ENCODE measurements around the gene UBXN10. TPM values are rescaled to one million over a fixed set of nuclear protein-coding genes. Genes with fewer than 3 reads are reported as not detected.

The UBXN10 gene
- polyA plus RNA-seq (2012; ENCODE audit: low read depth, missing spikeins) = 0.08 TPM

GRCh38 chr1:20185834-20186782 is at the start of gene UBXN10, which contains the start of gene PLA2G2C:
TSS of gene UBXN10 (plus strand) at chr1:20186096. CDS start at chr1:20190562, 4,466 bp downstream.
TSS of gene PLA2G2C (minus strand) at chr1:20186518. CDS start at chr1:20177363, 9,155 bp downstream.
- FAIRE-seq (peak; percentile 74), DNase-seq (ENCODE audit: insufficient read length, low spot score) (peak; percentile 58)
- no peak for TF ChIP-seq POU2F2 (IDR thresholded peaks at IDR 0.05; ENCODE audit: low read depth, low read length)
- TF ChIP-seq SPI1 (IDR thresholded peaks at IDR 0.05; ENCODE audit: low read depth, low read length) = no peak
- no peak for TF ChIP-seq POLR2AphosphoS5 (IDR thresholded peaks at IDR 0.05; ENCODE audit: low read depth, low read length)

GRCh38 chr1:20136249-20136648 is 49.6 kb upstream of the UBXN10 start:
- TF ChIP-seq POU2F2 (IDR thresholded peaks at IDR 0.05; ENCODE audit: low read depth, low read length) = no peak
- no peak for TF ChIP-seq POLR2A (IDR thresholded peaks at IDR 0.05; ENCODE audit: low read depth, low read length)
- TF ChIP-seq TAF1 (IDR thresholded peaks at IDR 0.05; ENCODE audit: low read depth, low read length) = no peak
- TF ChIP-seq POLR2AphosphoS5 (IDR thresholded peaks at IDR 0.05; ENCODE audit: low read depth, low read length) = no peak
- TF ChIP-seq PAX5 (IDR thresholded peaks at IDR 0.05; ENCODE audit: insufficient read depth, low read length, severe bottlenecking) = no peak
- TF ChIP-seq SPI1 (IDR thresholded peaks at IDR 0.05; ENCODE audit: low read depth, low read length) = no peak
- FAIRE-seq (no peak), DNase-seq (ENCODE audit: insufficient read length, low spot score) (no peak)

GRCh38 chr1:20137055-20137454 is 48.8 kb upstream of the UBXN10 start:
- no peak for TF ChIP-seq PAX5 (IDR thresholded peaks at IDR 0.05; ENCODE audit: insufficient read depth, low read length, severe bottlenecking)
- no peak for TF ChIP-seq TAF1 (IDR thresholded peaks at IDR 0.05; ENCODE audit: low read depth, low read length)
- TF ChIP-seq POLR2AphosphoS5 (IDR thresholded peaks at IDR 0.05; ENCODE audit: low read depth, low read length) = no peak
- FAIRE-seq (no peak), DNase-seq (ENCODE audit: insufficient read length, low spot score) (no peak)

GRCh38 chr1:20137604-20138003 is 48.3 kb upstream of the UBXN10 start:
- FAIRE-seq (no peak), DNase-seq (ENCODE audit: insufficient read length, low spot score) (no peak)

GRCh38 chr1:20138346-20138745 is 47.5 kb upstream of the UBXN10 start:
- DNase-seq (ENCODE audit: insufficient read length, low spot score) (no peak), FAIRE-seq (no peak)
- TF ChIP-seq SPI1 (IDR thresholded peaks at IDR 0.05; ENCODE audit: low read depth, low read length) (no peak), POU2F2 (IDR thresholded peaks at IDR 0.05; ENCODE audit: low read depth, low read length) (no peak), TAF1 (IDR thresholded peaks at IDR 0.05; ENCODE audit: low read depth, low read length) (no peak), POLR2AphosphoS5 (IDR thresholded peaks at IDR 0.05; ENCODE audit: low read depth, low read length) (no peak), PAX5 (IDR thresholded peaks at IDR 0.05; ENCODE audit: insufficient read depth, low read length, severe bottlenecking) (no peak), POLR2A (IDR thresholded peaks at IDR 0.05; ENCODE audit: low read depth, low read length) (no peak)

More at GRCh38 chr1:20137604-20138003, 48.3 kb upstream of the UBXN10 start:
- TF ChIP-seq POLR2A (IDR thresholded peaks at IDR 0.05; ENCODE audit: low read depth, low read length) (no peak), POU2F2 (IDR thresholded peaks at IDR 0.05; ENCODE audit: low read depth, low read length) (no peak)

- no peak for TF ChIP-seq POU2F2 (IDR thresholded peaks at IDR 0.05; ENCODE audit: low read depth, low read length)
- TF ChIP-seq POLR2AphosphoS5 (IDR thresholded peaks at IDR 0.05; ENCODE audit: low read depth, low read length) = no peak
- no peak for TF ChIP-seq POLR2A (IDR thresholded peaks at IDR 0.05; ENCODE audit: low read depth, low read length)
- no peak for TF ChIP-seq PAX5 (IDR thresholded peaks at IDR 0.05; ENCODE audit: insufficient read depth, low read length, severe bottlenecking)
- TF ChIP-seq TAF1 (IDR thresholded peaks at IDR 0.05; ENCODE audit: low read depth, low read length) = no peak
- TF ChIP-seq SPI1 (IDR thresholded peaks at IDR 0.05; ENCODE audit: low read depth, low read length) = no peak
- FAIRE-seq = no peak
- no peak for DNase-seq (ENCODE audit: insufficient read length, low spot score)
These were observed 46.8 kb upstream of the UBXN10 start, which contains the start of gene PLA2G2F for GRCh38 chr1:20138961-20139550. TSS of gene PLA2G2F (plus strand) at chr1:20139323. CDS start at chr1:20139428, 105 bp downstream.

GRCh38 chr1:20139776-20140612 is 45.9 kb upstream of the UBXN10 start:
- DNase-seq (ENCODE audit: insufficient read length, low spot score) (no peak), FAIRE-seq (no peak)
- TF ChIP-seq SPI1 (IDR thresholded peaks at IDR 0.05; ENCODE audit: low read depth, low read length) (no peak), POLR2AphosphoS5 (IDR thresholded peaks at IDR 0.05; ENCODE audit: low read depth, low read length) (no peak), POLR2A (IDR thresholded peaks at IDR 0.05; ENCODE audit: low read depth, low read length) (no peak), POU2F2 (IDR thresholded peaks at IDR 0.05; ENCODE audit: low read depth, low read length) (no peak), TAF1 (IDR thresholded peaks at IDR 0.05; ENCODE audit: low read depth, low read length) (no peak), PAX5 (IDR thresholded peaks at IDR 0.05; ENCODE audit: insufficient read depth, low read length, severe bottlenecking) (no peak)

GRCh38 chr1:20141001-20141400 is 44.9 kb upstream of the UBXN10 start:
- TF ChIP-seq POLR2A (IDR thresholded peaks at IDR 0.05; ENCODE audit: low read depth, low read length) (no peak), TAF1 (IDR thresholded peaks at IDR 0.05; ENCODE audit: low read depth, low read length) (no peak), PAX5 (IDR thresholded peaks at IDR 0.05; ENCODE audit: insufficient read depth, low read length, severe bottlenecking) (no peak), POU2F2 (IDR thresholded peaks at IDR 0.05; ENCODE audit: low read depth, low read length) (no peak), SPI1 (IDR thresholded peaks at IDR 0.05; ENCODE audit: low read depth, low read length) (no peak), POLR2AphosphoS5 (IDR thresholded peaks at IDR 0.05; ENCODE audit: low read depth, low read length) (no peak)
- FAIRE-seq (no peak), DNase-seq (ENCODE audit: insufficient read length, low spot score) (no peak)

- no peak for FAIRE-seq
- TF ChIP-seq POLR2A (IDR thresholded peaks at IDR 0.05; ENCODE audit: low read depth, low read length) (no peak), POLR2AphosphoS5 (IDR thresholded peaks at IDR 0.05; ENCODE audit: low read depth, low read length) (no peak), TAF1 (IDR thresholded peaks at IDR 0.05; ENCODE audit: low read depth, low read length) (no peak), SPI1 (IDR thresholded peaks at IDR 0.05; ENCODE audit: low read depth, low read length) (no peak), PAX5 (IDR thresholded peaks at IDR 0.05; ENCODE audit: insufficient read depth, low read length, severe bottlenecking) (no peak), POU2F2 (IDR thresholded peaks at IDR 0.05; ENCODE audit: low read depth, low read length) (no peak)
- DNase-seq (ENCODE audit: insufficient read length, low spot score) = no peak
These were observed 44.4 kb upstream of the UBXN10 start for GRCh38 chr1:20141466-20141865.

Measured in GM12891 (cell line).